ENCODE results near the gene PFAS.

Gene PFAS

GRCh38 chr17:8314797-8315763 is 66.0 kb downstream of the PFAS start:
- no peak for DNase-seq (ENCODE audit: low read depth)
- TF ChIP-seq CTCF (IDR thresholded peaks at IDR 0.05; ENCODE audit: control insufficient read depth, insufficient read depth, low read depth, low read length, missing control alignments), result no peak
- H3K4me3 ChIP-seq (ENCODE audit: control insufficient read depth, low read depth, low read length), result no peak overlapping the region

GRCh38 chr17:8315764-8316217 is 66.7 kb downstream of the PFAS start:
- H3K4me3 ChIP-seq (ENCODE audit: control insufficient read depth, low read depth, low read length), result no peak overlapping the region
- TF ChIP-seq CTCF (IDR thresholded peaks at IDR 0.05; ENCODE audit: control insufficient read depth, insufficient read depth, low read depth, low read length, missing control alignments), result no peak
- DNase-seq (ENCODE audit: low read depth), result no peak

GRCh38 chr17:8318010-8318935 is 69.2 kb downstream of the PFAS start:
- no peak for DNase-seq (ENCODE audit: low read depth)
- H3K4me3 ChIP-seq (ENCODE audit: control insufficient read depth, low read depth, low read length), result no peak overlapping the region
- no peak for TF ChIP-seq CTCF (IDR thresholded peaks at IDR 0.05; ENCODE audit: control insufficient read depth, insufficient read depth, low read depth, low read length, missing control alignments)

Measured in AG09309 (cell line).